ENCODE measurements around the gene BMP2K. TPM values are rescaled to one million over a fixed set of nuclear protein-coding genes. Genes with fewer than 3 reads are reported as not detected.

The BMP2K gene
- polyA plus RNA-seq, 2 of the 4 experiments (the other 2 are of a cell fraction), result 9.9 to 19.7 TPM

DNA sequence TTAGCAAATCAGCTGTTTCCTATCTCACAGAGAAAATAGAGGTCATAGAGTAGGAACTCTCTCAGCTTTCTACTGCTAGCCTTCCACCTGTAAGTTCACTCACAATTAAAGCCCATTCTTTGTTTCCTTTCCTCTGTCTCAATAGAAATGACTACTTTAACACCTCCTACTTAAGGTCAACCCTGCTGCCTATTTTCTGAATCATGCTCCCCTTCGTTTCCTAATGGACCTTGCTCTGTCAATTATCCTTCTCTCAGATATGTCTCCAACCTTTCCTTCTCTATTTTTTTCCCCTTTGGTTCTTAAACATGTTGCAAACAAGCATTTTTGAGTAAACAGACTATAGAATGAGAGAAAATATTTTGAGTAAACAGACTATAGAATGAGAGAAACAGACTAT, 168.2 kb downstream of the BMP2K start:
- Histone ChIP-seq H3K27ac (no peak overlapping the region), H3K4me3 (no peak overlapping the region), H3K4me1 (no peaks in the 10 kb centered on the region), H3K4me2 (no peak overlapping the region), H3K9me3 (peaks cover 8% of the 10 kb centered on the region; the same call in 2 of the 3 replicates)
- WGBS (ENCODE audit: missing lambda C conversion rate), result 4% methylated on average over 1 of the region's 1 CpG
- no peak for ATAC-seq
- ChIA-PET POLR2A (no interaction called here), CTCF (no interaction called here)
- no peak for FAIRE-seq
- TF ChIP-seq HOXB13 (CRISPR knock-in tag; IDR thresholded peaks at IDR 0.05; ENCODE audit: low read depth), result no peak
- no peak for TF ChIP-seq MAFK (IDR thresholded peaks at IDR 0.05; ENCODE audit: partially characterized antibody)
- TF ChIP-seq NPAS2 (CRISPR knock-in tag; IDR thresholded peaks at IDR 0.05; ENCODE audit: borderline replicate concordance), result no peak
- no peak for DNase-seq (ENCODE audit: low read depth in 1 of 2, low spot score in 1 of 2)

DNA sequence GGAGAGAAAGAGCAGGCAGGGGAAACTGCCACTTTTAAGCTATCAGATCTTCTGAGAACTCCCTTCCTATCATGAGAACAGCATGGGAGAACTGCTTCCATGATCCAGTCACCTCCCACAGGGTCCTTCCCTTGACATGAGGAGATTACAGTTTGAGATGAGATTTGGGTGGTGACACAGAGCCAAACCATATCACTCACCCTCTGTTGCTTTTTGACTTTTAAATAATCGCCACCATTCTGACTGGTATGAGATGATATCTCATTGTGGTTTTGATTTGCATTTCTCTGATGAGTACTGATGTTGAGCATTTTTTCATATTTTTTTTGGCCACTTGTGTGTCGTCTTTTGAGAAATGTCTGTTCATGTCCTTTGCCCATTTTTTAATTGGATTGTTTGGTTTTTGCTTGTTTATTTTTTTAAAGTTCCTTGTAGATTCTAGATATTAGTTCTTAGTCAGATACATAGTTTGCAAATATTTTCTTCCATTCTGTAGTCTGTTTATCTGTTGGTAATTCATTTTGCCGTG, 169.6 kb downstream of the BMP2K start:
- POLR2A ChIA-PET, result no interaction called here
- no peak overlapping the region for H3K27ac ChIP-seq
- H3K9me3 ChIP-seq, result peaks cover 8% of the 10 kb centered on the region; the same call in 2 of the 3 replicates
- TF ChIP-seq MAZ (IDR thresholded peaks at IDR 0.05; ENCODE audit: borderline replicate concordance, low read depth, low read length), result no peak
- no peak for TF ChIP-seq MYC (IDR thresholded peaks at IDR 0.05; ENCODE audit: borderline replicate concordance, low read length)
- no peak for TF ChIP-seq ZC3H11A (IDR thresholded peaks at IDR 0.05)
- TF ChIP-seq TFCP2L1 (CRISPR knock-in tag; IDR thresholded peaks at IDR 0.05), result no peak
- TF ChIP-seq NFE2L2 (conservative IDR thresholded peaks at IDR 0.05; ENCODE audit: low read length), result no peak
- TF ChIP-seq TP53 (CRISPR knock-in tag; IDR thresholded peaks at IDR 0.05), result no peak
- no peak for TF ChIP-seq RNF2 (IDR thresholded peaks at IDR 0.05; ENCODE audit: borderline replicate concordance, low read depth)
- TF ChIP-seq, protein P1, sequence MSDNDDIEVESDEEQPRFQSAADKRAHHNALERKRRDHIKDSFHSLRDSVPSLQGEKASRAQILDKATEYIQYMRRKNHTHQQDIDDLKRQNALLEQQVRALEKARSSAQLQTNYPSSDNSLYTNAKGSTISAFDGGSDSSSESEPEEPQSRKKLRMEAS (IDR thresholded peaks at IDR 0.05), result no peak
- TF ChIP-seq NPAS2 (CRISPR knock-in tag; IDR thresholded peaks at IDR 0.05; ENCODE audit: borderline replicate concordance), result no peak
- TF ChIP-seq KDM5A (IDR thresholded peaks at IDR 0.05), result no peak
- TF ChIP-seq, protein P2, sequence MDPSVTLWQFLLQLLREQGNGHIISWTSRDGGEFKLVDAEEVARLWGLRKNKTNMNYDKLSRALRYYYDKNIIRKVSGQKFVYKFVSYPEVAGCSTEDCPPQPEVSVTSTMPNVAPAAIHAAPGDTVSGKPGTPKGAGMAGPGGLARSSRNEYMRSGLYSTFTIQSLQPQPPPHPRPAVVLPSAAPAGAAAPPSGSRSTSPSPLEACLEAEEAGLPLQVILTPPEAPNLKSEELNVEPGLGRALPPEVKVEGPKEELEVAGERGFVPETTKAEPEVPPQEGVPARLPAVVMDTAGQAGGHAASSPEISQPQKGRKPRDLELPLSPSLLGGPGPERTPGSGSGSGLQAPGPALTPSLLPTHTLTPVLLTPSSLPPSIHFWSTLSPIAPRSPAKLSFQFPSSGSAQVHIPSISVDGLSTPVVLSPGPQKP (IDR thresholded peaks at IDR 0.05; ENCODE audit: low read depth, low read length), result no peak
- TF ChIP-seq RCOR1 (IDR thresholded peaks at IDR 0.05; ENCODE audit: low read depth, low read length), result no peak
- TF ChIP-seq, protein P3, sequence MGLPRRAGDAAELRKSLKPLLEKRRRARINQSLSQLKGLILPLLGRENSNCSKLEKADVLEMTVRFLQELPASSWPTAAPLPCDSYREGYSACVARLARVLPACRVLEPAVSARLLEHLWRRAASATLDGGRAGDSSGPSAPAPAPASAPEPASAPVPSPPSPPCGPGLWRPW (IDR thresholded peaks at IDR 0.05), result no peak
- TF ChIP-seq FOSL2 (IDR thresholded peaks at IDR 0.05), result no peak
- no peak for TF ChIP-seq FOSL2 (CRISPR knock-in tag; IDR thresholded peaks at IDR 0.05)
- TF ChIP-seq BHLHE40 (IDR thresholded peaks at IDR 0.05; ENCODE audit: low read depth, low read length), result no peak
- TF ChIP-seq, protein P4, sequence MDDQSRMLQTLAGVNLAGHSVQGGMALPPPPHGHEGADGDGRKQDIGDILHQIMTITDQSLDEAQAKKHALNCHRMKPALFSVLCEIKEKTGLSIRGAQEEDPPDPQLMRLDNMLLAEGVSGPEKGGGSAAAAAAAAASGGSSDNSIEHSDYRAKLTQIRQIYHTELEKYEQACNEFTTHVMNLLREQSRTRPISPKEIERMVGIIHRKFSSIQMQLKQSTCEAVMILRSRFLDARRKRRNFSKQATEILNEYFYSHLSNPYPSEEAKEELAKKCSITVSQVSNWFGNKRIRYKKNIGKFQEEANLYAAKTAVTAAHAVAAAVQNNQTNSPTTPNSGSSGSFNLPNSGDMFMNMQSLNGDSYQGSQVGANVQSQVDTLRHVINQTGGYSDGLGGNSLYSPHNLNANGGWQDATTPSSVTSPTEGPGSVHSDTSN (IDR thresholded peaks at IDR 0.05), result no peak
- TF ChIP-seq EHMT2 (IDR thresholded peaks at IDR 0.05; ENCODE audit: low read depth), result no peak
- H3K4me2 ChIP-seq, result no peak overlapping the region
- CTCF ChIA-PET, result no interaction called here
- ATAC-seq, result no peak
- no peak overlapping the region for H3K4me3 ChIP-seq
- no peaks in the 10 kb centered on the region for H3K4me1 ChIP-seq
- 41% methylated on average over 3 of the region's 3 CpGs for WGBS (ENCODE audit: missing lambda C conversion rate)
- FAIRE-seq, result no peak
- DNase-seq (ENCODE audit: low read depth in 1 of 2, low spot score in 1 of 2), result no peak

DNA sequence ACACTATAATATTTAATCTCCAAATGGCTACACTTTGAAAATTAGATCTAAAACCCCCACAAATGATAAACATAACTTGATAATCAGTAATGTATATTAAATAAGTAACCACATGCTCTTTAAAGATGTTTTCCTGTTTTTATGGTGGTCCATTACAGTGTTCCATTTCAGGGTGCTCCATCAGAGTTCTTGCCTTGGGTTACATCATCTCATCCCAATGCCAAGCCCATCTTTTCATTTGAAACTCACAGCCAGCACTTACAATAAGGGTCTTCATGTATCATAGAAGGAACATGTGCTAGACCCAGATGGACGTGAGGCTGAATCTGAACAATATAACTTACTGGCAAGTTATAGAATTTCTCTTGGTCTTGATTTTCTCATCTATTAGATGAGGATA, 173.6 kb downstream of the BMP2K start:
- Histone ChIP-seq H3K4me2 (no peak overlapping the region), H3K9me3 (peaks cover 8% of the 10 kb centered on the region; the same call in 2 of the 3 replicates), H3K4me3 (no peak overlapping the region), H3K4me1 (no peaks in the 10 kb centered on the region), H3K27ac (no peak overlapping the region)
- WGBS (ENCODE audit: missing lambda C conversion rate), result 19% methylated on average over 1 of the region's 1 CpG
- ChIA-PET CTCF (no interaction called here), POLR2A (no interaction called here)
- TF ChIP-seq, protein P4 (IDR thresholded peaks at IDR 0.05), result no peak
- TF ChIP-seq ZC3H11A (IDR thresholded peaks at IDR 0.05) (no peak), KDM5A (IDR thresholded peaks at IDR 0.05) (no peak), KDM1A (IDR thresholded peaks at IDR 0.05; ENCODE audit: low read depth) (no peak), MAFK (IDR thresholded peaks at IDR 0.05; ENCODE audit: partially characterized antibody) (no peak), NPAS2 (CRISPR knock-in tag; IDR thresholded peaks at IDR 0.05; ENCODE audit: borderline replicate concordance) (no peak)
- ATAC-seq (no peak), FAIRE-seq (no peak), DNase-seq (ENCODE audit: low read depth in 1 of 2, low spot score in 1 of 2) (no peak)

Data from A549 (cell line).